Stimulated activated CD4-positive, alpha-beta T cell treated with anti-CD3 and anti-CD28 coated beads, Interleukin-12 subunit alpha, Interleukin-12 subunit beta, amount 100 ng/mL, for 48 hours (primary cell): ENCODE results near the gene CACNA1C.

Source experiments
- DNase-seq, 3 donors: peaks; one replicate each; pipeline ENCODE4 v3.0.0-alpha.2; 2020; ENCODE audit warnings: low read depth in 2 of 3, low spot score in 1 of 3

The CACNA1C gene

DNA sequence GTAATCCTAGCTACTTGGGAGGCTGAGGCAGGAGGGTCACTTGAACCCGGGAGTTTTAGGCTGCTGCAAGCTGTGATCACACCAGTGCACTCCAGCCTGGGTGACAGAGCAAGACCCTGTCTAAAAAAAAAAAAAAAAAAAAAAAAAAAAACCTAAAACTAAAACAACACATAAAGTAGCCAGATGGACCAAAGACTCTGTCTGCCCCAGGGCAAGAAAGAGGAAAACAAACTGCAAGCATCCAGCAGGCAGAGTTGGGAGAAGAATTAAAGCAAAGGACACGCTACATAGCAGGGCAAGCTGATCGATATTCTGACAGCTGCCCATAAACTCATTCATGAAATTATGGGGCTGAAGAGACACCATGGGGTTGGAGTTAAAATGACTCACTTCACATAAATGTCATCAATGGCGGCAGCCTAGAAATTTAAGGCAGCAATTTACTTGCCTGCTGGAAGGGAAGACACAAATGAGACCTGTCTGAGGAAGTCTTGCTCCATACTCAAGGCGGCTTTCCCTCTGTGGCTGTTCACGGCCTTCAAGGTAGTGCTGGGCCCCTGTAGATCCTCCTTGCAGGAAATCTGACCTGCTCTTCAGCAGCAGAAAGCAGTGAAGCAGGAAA is 482.9 kb downstream of the CACNA1C start:
- no peak for DNase-seq

- DNase-seq: no peak
Measured at GRCh38 chr12:2536724-2537123, 483.9 kb downstream of the CACNA1C start.

GRCh38 chr12:2537868-2538541 is 485.2 kb downstream of the CACNA1C start:
- DNase-seq: no peak

- no peak for DNase-seq
Measured at GRCh38 chr12:2539938-2540337, 487.2 kb downstream of the CACNA1C start.

DNA sequence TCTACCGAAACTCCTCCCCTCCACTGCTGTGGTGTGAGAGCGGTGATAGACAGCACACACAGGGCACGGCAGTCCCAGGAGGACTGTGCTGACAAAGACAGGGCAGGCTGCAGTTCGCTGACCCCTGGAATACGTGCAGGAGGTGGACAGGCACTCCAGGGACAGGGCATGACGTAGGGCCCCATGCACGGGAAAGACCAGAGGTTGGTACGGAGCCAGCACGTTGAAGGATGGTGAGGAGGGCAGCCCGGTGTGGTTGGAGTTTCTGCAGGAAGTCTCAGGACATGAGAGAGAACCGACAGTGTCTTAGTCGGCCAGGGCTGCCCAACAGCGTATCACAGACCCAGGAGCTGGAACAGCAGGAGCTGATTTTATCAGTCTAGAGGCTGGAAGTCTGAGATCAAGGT is 487.8 kb downstream of the CACNA1C start:
- DNase-seq: no peak

DNA sequence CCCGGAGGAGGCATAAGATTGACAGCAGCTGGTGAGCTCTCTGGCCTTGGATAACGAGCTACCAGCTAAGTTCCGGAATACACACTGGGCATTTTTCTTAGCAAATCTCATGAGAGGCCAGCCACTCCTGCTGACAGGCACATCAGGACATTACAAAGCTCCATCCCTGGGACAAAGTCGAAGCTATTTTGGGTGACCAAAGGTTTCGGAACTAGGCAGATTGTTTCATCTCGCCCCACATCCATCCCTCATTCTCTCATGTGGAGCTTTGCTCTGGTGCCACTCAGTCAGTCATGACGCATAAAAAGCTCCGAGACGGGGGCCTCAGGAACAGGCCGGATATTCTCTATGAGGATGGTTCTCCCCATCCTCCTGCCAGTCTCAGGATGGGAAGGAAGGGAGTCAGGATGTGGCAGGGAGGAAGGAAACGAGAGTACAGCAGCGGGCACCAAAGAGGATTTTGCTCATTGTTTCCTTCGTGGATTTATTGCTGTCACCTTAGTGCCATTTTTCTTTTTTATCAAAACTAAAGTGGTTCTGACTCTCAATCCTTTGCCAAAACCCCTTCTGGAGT is 488.9 kb downstream of the CACNA1C start:
- no peak for DNase-seq

- DNase-seq: no peak
Measured at GRCh38 chr12:2543801-2544200, 491.0 kb downstream of the CACNA1C start.

GRCh38 chr12:2544230-2544629 is 491.4 kb downstream of the CACNA1C start:
- DNase-seq: no peak

DNA sequence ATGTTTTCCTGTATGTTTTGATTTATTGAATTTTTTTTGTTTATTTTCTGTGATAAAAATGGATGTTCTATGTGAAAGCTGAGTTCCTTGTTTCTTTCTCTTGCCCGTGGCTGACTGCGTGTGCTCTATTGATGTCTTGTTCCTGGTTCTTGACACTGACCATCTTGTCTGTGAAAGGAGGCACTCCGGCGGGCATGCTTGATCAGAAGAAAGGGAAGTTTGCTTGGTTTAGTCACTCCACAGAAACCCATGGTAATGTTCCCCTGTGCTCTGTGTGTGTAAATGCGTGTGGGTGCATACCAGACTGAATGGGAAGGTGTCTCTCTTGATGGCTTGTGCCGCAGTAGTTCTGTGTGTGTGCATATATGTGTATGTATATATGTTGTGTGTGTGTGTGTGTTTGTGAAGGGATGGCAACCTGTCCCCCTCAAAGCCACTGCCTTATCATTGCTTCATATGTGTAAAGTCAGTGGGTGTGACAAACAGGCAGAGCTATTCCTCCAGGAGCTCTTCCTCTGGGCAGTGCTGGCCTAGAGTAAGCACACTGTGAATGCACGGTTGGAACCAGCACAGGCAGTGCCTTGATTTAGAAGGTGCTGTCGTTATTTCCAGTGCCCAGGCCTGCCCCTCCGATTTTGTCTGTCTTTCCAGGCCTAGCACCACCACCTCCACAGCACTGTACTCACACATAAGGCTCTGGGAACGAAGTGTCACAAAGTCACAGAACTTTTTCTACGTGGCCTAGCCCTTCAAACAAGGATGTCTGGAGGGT is 494.7 kb downstream of the CACNA1C start:
- DNase-seq: no peak

DNA sequence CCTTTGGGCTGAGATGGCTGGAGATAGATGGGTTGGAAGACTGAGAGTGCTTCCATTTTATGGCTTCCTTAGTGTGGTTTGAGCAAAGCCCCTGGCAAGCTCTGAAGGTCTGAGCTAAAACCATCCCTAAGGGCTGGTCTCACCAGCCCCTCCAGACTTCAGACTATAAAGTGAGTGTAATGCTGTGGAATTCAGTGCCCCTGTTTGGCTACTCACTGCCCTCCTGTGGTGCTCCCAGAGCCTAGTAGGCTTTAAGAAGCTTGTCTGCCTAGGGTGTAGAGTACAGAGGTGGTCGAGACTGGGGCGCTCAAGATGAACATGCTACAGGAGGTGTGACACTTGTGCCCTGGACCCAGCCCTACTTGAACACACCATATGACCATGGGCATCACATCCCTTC is 495.3 kb downstream of the CACNA1C start:
- DNase-seq: no peak

GRCh38 chr12:2550561-2551411 is 498.0 kb downstream of the CACNA1C start:
- no peak for DNase-seq

DNA sequence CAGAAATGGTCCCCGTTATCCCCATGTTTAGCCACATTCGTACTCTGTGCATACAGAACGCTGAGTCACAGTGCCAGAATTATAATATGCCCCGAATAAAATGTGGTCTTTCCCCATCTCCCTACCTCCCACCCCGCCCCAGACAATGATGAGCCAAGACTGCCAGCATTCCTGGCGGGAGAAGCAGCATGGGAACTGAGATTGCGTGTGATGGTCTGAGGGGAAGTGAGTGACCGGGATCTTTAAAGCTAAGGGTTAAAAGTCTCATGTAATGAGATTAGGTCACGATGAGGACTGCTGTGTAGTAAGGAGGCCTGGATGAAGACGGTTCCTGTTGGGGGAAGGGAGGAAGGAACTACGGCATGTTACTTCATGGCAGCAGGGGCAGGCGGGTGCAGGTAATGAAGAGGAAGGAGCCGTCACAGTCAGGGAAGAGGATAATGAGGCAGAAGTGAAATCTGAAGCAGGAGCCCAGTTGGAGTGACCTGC is 498.7 kb downstream of the CACNA1C start:
- no peak for DNase-seq

DNA sequence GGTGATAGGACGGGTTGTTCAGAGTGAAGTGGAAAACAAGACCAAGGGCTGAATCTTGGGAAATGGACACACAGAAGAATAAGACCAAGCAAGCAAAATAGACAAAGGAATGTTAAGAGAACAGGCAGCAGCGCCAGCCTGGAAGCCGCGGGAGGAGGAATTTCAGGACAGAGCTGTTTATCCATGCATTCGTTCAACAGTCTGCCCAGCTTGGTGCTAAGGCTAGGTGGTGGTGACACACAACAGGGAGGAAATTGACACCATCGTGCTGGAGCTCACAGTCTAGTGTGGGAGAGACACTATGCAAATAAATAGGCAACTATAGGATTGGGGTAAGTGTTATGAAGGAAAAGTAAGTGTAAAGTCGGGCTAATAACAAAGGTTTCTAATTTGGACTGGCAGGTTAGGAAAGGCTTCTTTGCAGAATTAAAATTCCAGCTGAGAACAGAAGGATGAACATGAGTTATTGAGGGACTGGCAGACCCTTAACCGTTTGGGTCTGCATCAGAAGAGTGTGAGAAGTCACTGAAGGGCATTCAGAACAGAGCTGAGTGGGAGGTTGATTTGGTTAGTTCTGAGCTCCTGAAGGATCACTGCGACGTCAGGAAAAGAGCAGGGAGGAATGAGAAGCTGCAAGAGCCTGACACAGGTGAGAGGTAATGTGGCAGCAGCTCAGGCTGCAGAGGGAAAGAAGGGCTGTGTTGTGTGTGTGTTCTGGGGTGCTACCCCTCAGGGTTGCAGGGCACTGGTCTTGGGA is 499.4 kb downstream of the CACNA1C start:
- DNase-seq: no peak

- DNase-seq: no peak
Measured at GRCh38 chr12:2553388-2554126, 500.8 kb downstream of the CACNA1C start.

DNA sequence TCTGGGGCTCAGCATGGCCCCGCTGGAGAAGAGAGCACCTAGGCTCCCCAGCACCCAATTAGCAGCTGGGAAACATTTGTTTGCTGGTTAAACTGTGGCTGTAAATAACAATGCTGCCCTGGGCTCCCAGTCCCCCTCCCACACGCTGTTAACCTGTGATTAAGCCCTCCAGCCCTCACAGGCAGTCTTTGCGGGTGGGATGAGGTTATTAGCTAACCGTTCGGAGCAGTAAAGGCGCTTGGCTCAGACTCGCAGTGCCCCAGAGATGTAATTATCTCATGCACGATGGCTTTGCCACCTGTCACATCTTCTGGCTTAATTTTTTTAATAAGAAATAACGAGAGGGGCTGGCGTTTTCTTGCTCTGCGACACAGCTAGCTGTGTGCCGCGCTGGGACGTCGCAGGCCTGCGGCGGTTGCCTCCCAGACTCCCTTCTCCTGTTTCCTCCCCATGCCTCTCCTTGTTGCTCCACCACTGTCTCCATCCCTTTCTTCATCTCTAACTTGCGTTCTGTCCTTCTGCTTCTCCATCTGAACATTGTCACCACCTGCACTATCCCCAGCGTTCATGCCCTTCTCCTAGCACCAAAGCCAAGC is 502.8 kb downstream of the CACNA1C start:
- no peak for DNase-seq

- DNase-seq: no peak
Measured at GRCh38 chr12:2557597-2557996, 504.8 kb downstream of the CACNA1C start.

- DNase-seq: no peak
Measured at GRCh38 chr12:2559931-2560330, 507.1 kb downstream of the CACNA1C start.

DNA sequence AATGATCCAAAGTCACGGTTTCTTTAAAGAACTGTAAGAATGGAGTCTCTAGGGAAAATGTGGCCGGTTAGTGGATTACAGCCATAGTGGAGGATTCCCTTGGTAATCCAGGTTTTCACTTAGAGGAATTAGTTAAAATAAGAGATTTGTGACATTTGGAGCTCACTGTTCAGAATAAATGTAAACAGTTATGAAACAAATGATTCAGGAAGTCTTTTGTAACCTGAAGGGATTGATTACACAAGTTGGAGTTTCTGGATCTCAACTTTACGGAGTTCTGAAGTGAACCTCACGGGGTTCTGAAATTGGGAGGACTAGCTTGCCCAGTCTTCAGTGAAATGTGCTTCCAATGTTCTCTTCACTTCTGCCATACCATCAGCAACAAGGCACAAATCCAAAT is 507.6 kb downstream of the CACNA1C start:
- no peak for DNase-seq

- no peak for DNase-seq
Measured at GRCh38 chr12:2561367-2561766, 508.6 kb downstream of the CACNA1C start.
